KG1 (cell line): Measurements from ENCODE around the gene RPL35.

ENCODE experiments used
- DNase-seq: peaks from one replicate; lab custom pipeline; 2025; lab: John Stamatoyannopoulos, UW

RPL35 gene

DNA sequence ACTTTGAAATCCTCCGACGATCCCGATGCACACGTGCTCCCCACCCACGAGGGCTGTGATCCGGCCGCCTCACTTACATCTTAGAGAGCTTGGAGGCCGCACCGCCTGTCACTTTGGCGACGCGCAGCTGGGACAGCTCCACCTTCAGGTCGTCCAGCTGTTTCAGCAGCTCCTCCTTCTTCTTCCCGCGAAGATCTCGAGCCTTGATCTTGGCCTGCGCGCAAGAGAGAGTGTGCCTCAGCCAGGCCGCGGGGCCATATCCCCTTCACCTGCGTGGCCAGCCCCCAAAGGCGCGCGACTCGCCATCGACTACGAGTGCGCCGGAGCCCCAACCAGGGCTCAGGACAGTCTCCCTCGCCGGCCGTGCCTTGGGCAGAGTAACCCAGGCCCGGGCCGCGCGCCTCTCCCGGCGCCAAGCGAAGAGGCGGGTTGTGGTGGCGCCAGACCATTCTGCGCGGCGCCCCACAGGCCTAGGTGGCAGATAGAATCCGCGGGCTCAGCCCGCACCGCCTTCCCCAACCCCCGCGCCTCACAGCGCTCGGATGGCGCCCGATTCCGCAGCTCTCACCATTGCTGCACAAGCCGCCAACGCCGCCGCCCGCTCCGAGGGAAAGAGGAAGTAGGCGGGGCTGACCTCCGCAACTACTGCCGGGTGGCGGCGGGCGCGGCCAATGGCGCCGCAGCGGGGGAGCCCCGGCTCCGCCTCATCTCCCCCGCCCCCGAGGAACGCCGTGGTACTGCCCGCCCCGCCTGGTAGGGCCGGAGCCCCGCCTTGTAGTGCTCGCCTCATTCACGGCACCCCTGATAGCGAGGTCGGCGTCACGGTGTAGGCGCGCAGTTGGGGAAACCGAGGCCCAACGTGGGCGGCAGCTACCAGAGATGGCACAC is at the start of gene RPL35, which contains the start of gene ARPC5L:
Gene RPL35 (minus strand): TSS at position 616 of the 888 bp plus-strand sequence. CDS start 45 bp downstream, at position 571.
Gene ARPC5L (plus strand): TSS at position 789 of the 888 bp plus-strand sequence. CDS start 7,161 bp downstream, outside the sequence.
- DNase-seq, result peak; percentile 91

DNA sequence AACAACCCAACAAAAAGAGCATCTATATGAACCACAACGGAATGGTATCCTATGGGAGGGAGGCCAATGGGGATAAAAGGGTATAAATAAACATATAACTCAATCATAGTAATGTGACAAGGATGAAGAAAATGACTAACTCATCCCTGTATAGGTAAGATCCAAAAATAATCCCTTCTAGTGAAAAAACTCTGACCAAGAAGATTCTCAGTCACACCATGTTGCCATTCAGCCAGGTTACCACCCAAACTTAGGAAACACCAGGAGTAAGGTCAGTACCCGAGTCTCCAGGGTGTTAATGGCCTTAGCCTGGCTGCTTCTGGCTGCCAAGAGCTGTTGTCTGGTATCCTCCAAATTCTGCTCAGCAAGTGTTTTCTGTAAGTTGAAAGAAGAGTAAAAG is 46.3 kb upstream of the RPL35 start:
- no peak for DNase-seq

DNA sequence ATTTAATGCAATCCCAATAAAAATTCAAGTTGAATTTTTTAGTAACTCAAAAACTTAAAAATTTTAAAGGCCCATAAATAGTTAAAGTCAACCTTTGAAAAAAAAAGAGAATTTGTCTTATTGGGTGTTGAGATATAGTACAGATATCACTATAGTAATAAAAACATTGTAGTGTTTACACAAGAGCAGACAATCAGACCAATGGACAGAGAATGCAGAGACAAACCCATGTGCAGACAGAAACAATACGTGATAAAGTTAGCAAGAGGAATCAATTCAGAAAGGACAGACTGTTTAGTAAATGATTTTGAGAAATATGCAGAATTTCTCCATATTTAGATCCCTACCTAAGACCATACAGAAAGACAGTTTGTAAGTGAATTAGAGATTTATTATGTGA is 45.2 kb upstream of the RPL35 start:
- DNase-seq, result no peak

DNA sequence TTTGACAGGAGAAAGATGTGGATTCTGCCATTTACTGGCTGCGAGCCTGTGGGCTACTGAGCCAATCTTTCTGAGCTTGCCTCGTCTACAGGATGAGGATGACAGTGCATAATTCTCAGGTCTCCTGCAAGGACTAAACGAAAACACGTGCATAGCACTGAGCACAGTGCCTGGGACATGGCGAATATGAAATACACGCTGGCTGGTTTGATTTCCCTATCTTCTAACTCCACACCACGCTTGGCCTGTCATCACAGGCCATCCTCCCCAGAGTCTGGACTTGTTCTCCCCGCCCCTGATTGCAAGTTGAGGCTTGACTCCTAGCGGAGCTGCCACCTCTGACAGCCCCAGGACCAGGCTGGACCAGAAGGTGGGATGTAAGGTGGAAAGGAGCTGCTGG is 38.1 kb upstream of the RPL35 start:
- DNase-seq, result no peak

DNA sequence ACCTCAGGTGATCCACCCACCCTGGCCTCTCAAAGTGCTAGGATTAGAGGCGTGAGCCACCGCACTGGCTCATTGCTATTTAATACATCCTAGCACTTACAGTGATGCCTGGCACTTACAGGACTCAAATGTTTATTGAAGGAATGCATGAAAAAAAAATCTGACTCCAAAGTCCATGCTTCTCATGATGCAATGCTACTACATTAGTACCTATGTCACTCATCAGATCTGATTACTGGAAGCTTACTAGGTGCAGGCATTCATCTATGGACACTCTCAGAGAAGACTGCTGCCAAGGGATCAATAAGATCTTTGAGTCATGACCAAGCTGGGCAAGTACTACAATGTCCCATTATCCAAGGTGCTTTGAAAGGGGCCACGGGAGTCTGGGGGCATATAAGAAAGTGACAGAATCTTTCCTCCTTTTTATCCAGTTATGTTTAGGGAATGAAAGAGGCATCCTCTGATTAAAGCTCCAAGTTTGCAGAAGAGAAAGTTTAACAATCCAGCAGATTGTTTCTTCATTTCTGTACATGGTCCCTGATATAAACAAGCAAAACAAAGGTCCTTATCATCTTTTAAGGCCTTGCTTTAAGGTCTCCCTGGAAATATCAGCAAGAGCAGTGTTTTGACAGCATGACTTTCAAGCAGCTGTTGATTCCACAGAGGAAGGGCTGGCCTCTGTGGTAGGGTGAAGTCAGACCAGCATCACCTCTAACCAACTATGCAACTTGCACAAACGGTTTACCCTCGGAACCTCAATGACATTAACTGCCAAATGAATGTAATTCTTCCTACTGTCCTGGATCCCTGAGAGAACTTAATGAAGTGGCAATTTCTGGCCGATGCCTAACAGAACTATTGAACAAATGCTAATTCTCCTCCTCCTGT is 36.1 kb upstream of the RPL35 start:
- DNase-seq, result no peak

DNA sequence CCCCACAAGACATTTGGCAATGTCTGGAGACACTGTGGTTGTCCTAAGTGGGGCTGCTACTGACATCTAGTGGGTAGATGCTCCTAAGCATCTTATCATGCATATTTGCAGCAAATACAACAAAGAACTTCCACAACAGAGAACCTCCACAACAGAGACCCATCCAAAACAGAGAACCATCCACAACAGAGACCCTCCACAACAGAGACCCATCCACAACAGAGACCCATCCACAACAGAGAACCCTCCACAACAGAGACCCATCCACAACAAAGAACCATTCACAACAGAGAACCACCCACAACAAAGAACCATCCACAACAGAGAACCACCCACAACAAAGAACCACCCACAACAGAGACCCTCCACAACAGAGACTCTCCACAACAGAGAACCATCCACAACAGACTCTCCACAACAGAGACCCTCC is 33.0 kb upstream of the RPL35 start:
- DNase-seq, result peak; percentile 20

DNA sequence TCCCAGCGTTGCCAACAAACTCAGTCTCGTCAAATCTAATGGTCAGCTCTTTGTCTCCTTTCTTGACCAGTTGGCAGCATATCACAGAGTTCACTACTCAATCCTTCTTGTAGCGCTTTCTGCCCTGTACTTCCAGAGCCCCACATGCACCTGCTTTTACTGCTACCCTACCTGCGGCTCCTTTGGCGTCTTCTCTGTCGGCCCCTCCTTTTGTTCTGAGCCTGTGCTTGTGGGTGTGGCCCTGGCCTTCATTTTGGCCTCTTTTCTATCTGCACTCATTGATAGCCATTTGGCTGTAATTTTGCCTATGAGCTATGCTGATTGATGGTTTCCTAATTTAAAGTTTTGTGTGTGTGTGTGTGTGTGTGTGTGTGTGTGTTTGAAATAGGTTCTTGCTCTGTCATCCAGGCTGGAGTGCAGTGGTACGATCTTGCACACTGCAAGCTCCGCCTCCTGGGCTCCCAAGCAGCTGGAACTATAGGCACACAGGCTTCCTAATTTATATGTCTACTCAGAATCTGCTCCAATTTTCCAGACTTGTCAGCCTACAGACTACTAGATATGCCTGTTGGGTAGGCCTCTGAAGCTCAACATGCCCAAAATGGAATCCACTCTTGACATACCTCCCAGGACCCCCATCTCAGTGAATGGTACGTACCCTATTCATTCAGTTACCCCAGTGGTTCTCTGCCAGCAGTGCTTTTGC is 32.4 kb upstream of the RPL35 start:
- no peak for DNase-seq

DNA sequence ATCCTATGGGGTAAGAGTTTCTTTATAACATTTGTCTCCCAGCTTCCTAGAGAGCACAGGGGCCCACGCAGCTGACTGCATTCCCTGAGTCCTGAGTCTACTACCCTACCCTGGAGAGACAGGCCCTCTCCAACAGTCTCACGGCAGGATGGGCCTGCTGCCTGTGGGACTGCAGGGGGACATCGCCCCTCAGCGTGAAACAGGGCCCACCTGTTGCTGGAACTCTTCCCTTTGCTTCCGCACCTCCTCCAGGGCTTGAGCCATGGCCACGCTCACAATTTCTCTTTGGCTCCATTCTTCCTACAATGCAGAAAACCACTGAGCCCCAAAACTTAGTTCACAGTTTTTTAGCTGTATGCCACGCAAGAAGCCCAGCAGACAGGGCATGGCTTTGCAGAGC is 28.4 kb upstream of the RPL35 start:
- DNase-seq, result no peak

DNA sequence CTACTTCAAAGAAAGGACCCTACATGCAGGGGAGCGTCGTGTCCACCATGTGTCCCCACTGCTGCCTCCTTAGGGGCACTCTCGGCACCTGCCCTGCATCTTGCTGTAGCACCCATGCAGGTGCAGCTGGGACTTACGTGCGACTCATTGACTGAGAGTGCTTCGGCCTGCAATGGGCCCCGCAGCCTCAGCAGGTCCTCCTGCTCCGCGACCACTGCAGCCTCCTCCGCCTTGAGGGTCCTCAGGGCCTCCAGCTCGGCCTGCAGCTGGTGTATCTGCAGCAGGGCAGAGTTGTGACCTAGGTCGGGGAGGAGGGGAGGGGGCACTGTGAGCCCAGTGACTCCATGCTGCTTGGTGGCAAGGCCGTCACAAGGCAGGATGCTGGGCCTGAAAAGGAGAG is 27.2 kb upstream of the RPL35 start:
- DNase-seq, result no peak

DNA sequence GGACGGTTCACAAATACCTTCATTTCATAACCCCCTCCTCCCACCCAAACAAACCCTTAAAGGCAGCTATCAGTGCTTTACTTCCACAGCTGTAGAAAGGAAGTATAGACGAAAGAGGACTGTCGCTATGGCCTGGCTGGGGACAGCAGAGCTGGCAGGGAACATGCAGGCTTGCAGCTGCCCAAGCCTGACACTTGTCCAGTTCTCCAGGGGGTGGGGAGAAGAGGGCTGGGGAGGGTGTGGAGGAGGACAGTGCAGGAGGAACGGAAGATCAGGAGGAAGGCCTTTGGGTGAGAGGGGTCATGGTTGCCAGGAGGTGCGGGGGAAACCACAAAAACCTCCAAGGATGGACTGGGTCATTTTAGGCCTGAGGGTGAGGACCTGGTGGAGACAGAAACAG is 26.1 kb upstream of the RPL35 start:
- DNase-seq, result no peak

DNA sequence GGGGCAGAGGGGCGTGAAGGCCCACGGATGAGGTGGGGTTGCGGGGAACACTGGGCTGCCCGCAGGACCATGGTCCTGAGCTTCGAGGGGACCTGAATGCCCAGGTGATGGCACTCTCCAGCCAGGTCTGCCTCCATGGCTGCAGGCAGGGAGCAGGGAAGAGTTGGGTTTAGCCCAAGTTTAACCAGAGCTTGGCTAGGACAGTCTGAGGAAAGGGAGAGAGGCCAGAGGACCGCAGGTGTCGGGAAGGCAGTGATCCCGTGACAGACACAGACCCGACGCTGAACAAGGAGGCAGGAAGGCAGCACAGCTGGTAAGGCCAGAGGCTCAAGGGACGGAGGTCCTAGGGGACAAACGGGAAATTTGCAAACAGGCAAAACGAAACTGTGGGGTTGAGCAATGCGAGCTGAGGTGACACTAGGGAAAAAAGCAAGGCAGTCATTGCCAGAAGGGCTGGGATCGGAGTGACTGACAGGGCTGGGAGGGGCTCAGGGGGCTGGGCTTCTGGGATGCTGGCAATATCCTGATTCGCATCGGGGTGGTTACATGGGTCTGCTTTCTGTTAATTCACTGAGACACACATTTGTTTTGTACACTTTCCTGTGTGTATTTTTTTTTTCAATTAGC is 25.2 kb upstream of the RPL35 start:
- DNase-seq, result no peak

DNA sequence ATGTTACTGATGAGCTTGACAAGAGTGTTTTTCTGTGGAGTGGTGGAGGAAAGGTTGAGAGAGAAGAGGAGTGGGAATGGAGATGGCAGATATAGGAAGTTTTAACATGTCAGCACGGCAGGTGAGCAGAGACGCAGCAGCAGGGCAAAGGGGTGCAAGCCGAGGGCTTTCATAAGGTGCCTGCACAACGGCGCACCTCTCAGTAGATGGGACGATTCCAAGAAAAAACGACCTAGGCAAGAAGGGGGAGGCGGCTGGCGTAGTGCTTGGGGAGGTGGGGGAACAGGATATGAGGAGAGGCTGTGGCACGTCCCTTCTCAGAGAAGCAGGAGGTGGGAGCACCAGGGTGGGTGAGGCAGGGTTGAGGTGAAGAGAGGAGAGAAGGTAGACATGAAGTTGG is 24.7 kb upstream of the RPL35 start:
- DNase-seq, result no peak

DNA sequence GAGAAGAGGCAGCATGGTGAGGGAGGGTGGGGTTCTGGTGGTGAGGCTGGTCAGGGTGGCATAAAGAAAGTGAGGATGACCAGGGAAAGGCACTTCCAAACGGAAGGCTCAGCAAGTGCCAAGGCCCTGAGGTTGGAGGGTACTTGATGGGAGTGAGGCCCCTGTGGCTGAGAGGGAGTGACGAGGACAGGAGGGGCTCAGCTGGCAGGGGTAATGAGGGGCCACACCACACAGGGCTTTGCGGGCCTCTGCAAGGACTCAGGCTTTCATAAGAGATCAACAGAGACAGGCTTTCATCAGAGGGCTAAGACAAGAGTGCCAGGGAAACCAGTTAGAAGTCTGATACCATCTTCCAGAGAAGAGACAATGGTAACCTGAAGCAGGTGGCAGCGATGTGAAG is 23.8 kb upstream of the RPL35 start:
- DNase-seq, result no peak

DNA sequence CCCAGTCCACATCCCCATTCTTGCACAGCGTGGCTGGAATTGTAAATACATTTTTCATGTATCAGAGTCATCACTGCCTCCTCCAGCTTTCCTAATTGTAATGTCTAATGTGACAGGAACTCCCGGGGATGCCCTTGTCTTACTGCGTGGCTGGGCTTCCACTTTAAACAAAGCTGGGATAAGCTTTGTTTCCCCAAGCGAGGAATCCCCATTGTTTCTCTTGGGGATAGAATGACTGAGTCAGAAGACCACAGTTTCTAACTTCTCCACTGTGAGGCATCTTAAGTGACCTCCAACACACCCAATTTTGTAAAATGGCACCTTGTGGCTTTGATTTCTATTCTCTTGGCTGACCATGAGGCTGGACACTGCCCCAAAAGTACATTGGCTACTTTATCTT is 22.6 kb upstream of the RPL35 start:
- DNase-seq, result no peak

DNA sequence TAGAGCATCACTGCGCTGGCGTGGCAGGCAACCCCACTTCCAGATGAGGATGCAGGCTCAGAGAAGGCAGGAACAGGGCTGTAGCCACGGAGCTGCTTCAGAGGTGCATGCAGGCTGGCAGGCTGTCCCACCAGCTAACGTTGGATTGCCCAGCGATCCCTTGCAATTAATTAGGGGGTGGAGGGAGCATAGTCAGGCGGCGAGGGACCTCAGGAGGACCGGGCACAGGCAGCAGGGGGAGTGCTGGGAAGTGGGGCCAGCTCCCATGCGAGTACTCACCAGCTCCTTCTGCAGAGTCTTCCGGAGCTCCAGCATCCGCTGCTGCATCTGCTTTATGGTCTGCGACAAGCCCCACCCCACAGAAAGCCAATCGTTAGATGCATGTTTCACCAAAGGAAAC is 20.5 kb upstream of the RPL35 start:
- DNase-seq, result no peak

DNA sequence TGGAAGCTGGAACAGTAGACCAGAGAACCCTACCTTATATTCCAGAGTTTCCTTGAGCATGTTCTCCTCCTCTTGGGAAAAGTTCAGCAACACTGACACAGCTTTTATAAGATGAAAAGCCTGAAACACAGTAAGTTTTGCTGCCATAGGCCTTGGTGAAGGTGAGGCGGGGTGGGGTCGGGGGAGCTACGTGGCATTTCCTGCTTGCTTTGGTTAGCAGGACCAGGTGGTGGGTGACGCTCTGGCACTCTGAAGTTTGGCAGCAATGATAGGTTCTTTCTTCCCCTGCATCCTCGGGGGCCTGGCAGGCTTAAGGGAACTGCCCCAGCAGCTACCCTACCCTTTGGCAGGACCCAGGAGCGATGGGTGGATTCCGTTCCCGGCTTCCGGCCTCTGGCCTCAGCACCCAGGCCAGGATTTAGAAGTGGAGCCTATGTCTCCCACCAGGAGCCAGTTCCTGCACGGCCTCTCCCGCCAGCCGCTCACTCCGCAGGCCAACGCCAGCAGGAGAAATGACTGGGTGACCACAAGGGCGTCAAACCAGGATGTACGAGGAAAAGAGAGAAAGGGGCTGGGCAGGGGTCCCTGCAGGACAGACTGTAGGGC is 19.5 kb upstream of the RPL35 start:
- no peak for DNase-seq

DNA sequence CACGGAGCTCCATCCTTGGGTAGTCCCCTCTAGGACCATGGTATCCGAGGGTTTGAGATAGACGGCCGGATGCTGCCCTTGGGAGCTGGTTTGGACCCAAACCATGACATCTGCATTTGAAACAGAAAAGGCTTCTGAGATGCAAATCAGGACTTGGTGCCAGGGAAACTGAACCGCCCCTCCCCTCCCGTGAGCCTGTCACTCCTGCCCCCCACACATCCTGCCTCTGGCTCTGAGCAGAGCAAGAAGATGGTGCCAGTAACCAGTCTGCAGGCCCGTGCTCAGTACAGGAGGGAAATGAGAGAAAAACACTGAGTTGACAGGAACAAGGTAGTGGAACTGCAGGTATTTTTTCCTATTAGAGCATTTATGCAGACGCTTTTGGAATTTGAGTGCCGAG is 18.7 kb upstream of the RPL35 start:
- DNase-seq, result no peak

DNA sequence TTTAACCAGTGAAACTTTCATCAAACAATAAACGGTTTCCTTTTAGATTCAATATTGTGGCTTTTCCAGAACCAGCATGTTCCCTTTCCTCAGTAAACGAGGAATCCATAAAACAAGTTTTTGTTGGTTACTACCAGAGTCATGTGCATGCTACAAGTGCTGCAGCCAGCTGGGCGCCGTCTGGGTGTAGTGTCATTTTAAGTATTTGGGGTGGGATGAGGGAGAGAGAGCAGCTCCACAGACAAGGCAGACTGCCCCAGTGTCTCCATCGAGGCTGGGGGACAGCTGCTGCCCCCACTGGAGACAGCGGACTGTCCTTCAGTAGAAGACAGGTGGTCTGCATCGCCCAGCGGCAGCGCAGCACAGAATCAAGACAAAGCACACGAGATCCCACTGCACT is 17.5 kb upstream of the RPL35 start:
- DNase-seq, result no peak

DNA sequence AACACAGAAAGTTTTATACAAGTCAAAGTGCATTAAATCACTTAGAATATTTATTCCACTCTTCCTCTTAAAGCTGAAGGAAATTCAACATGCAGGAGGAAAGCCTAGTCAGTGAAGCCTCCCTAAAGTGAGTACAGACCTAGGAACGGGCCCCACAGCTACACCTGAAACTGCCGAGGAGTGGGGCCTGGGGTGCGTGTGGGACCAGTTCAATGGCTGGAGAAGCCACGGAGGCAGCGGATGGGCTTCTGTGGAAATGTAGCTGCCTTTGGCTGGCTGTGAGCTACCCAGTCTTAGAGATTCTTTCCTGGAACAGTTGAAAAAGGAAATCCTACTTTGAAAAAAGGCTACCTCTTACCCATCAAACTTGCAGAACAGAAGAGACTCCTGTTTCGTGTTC is 16.8 kb upstream of the RPL35 start:
- DNase-seq, result no peak

DNA sequence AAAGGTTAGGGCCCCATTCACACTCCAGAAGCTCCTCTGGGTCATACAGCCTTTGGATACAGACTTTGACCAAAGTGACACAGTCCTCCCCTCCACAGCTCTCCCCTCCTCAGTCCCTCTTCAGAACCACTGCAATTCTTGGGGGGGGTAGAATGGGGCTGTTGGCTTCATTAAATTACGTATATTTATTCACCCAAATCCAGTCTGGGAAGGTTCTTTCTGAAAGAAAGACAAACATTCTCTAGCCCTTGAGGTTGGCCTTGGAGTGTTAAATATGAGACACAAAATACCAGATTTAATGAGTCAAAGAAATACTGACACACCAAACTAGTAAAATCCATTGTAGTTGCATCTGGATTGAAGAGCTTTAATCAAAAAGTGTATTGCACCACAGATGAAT is 16.3 kb upstream of the RPL35 start:
- no peak for DNase-seq

DNA sequence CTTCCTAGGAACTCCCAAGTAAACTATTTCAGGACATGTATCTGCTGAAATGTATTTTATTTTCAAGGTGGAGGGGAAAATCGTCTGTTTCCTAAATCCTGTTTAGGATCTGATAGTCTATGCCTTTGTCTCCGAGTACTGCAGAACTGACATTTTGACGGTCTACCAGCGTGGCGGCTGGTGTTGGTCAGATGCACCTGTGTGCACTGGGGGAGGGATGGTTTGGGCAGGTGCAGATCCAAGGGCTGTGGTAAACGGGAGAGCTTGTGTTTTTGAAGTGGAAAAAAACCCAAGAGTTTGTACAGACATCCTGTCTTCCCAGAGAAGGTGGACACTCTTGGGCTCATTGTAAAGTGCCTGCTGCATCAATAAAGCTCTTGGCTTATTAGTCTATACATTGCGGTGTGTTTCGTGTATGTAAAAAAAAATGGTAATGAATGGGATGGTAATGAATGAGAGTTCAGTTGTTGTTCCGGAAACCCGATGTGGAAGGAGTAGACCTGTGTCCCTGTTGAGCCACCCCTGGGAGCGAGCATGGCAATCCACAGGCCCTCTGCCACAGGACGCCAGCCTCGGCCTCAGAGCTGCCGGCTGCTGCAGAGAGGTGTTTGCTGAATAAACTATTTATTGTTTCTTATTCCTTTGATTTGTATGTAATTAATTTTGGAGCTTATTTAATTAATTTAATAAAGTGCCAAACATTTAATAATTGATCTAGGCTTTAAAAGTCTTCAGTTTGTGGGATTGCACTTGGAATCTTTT is 15.4 kb upstream of the RPL35 start:
- DNase-seq, result no peak
